Fibroblast of skin of scalp (primary cell): ENCODE data around the gene USO1.

Source experiments
- DNase-seq: peaks from one replicate; pipeline ENCODE4 v3.0.0-alpha.2; 2013

Gene USO1

GRCh38 chr4:75843596-75843995, 119.2 kb downstream of the USO1 start:
- DNase-seq: no peak

- peak; percentile 90 for DNase-seq
Measured at GRCh38 chr4:75844151-75844662, 119.8 kb downstream of the USO1 start.

GRCh38 chr4:75845992-75846391, 121.6 kb downstream of the USO1 start:
- DNase-seq: no peak

GRCh38 chr4:75848171-75848760, 123.9 kb downstream of the USO1 start:
- DNase-seq: peak; percentile 87

- no peak for DNase-seq
Measured at GRCh38 chr4:75848891-75849290, 124.5 kb downstream of the USO1 start.

- DNase-seq: no peak
Measured at GRCh38 chr4:75849461-75849860, 125.1 kb downstream of the USO1 start.

GRCh38 chr4:75858721-75859120, 134.3 kb downstream of the USO1 start:
- no peak for DNase-seq

GRCh38 chr4:75860606-75861005, 136.2 kb downstream of the USO1 start:
- DNase-seq: no peak
